Left colon (tissue), 2 donors: Measurements from ENCODE around the gene ZNF319. TPM values are rescaled to one million over a fixed set of nuclear protein-coding genes. Genes with fewer than 3 reads are reported as not detected.
"Not testable (repeated sequence)": the region's sequence is repeated elsewhere in the genome, so short reads cannot be mapped to it uniquely, and the experiment has no call there.

ENCODE experiments used
- ATAC-seq: fragments of 200-7000 bp; cut with Tn5 transposase; one replicate; pipeline ENCODE4 v1.9.1; 2020; ENCODE audit warnings: mild to moderate bottlenecking, moderate library complexity
- DNase-seq, 2 donors: peaks; one replicate each; pipeline ENCODE4 v3.0.0-alpha.2; 2020
- intact Hi-C, 2 donors: fragments of 100-400 bp; cut with DNase I in 1 of 2; cut with micrococcal nuclease in 1 of 2; formaldehyde crosslinking; loops; one replicate each; pipeline versions ENCODE4 v1.11.2 to v1.14.0; 2022; cut with DNase I, micrococcal nuclease
- total RNA-seq, 2 donors: library from RNA; stranded (reverse); fragmentation: NEBNext Ultra II Directional; extraction: Animal tissue kit (Norgen Biotek cat#: 25700); gene quantifications; one replicate each; pipeline ENCODE4 v1.2.1, GENCODE V29; 2021
- donor health status: DM: no; HTN: no; CAD: no.
- donor health status: DM: yes; HTN: yes; CAD: no.

Gene ZNF319
- total RNA-seq, 2 donors from 2014 or later: 5.0 to 7.9 TPM

DNA sequence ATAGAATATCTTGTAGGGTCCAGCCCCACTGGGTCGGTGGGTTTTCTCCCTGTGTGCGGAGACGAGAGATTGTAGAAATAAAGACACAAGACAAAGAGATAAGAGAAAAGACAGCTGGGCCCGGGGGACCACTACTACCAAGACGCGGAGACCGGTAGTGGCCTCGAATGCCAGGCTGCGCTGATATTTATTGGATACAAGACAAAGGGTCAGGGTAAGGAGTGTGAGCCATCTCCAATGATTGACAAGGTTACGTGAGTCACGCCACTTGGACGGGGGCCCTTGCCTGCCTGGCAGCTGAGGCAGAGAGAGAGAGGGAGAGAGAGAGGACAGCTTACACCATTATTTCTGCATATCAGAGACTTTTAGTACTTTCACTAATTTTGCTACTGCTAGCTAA lies 4.3 kb upstream of the ZNF319 start:
- ATAC-seq: not testable (repeated sequence)
- intact Hi-C loops: loop anchor here in 1 of 2 donors (5.0 kb wide), 1 partner anchor 107 kb away; no protein-coding TSS in a partner anchor

DNA sequence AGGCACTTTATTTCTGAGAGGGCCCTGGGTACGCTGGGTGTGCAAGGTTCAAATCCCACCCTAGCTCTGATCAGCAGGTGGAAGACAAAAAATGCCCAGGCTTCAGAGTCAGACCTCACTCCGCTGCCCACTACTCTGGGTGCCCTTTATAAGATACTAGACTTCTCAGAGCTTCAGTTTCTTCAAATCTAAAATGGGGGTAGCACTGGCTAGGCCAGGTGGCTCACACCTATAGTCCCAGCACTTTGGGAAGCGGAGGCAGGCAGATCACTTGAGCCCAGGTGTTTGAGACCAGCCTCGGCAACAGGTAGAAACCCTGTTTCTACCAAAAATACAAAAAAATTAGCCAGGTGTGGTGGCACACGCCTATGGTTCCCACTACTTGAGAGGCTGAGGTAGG lies 2.5 kb upstream of the ZNF319 start:
- ATAC-seq: no peak
- intact Hi-C loops: loop anchor here in 1 of 2 donors (5.0 kb wide), 1 partner anchor 106 kb away; no protein-coding TSS in a partner anchor
- no peak for DNase-seq

More for the DNA sequence above, 4.3 kb upstream of the ZNF319 start:
- not testable (repeated sequence) for DNase-seq

DNA sequence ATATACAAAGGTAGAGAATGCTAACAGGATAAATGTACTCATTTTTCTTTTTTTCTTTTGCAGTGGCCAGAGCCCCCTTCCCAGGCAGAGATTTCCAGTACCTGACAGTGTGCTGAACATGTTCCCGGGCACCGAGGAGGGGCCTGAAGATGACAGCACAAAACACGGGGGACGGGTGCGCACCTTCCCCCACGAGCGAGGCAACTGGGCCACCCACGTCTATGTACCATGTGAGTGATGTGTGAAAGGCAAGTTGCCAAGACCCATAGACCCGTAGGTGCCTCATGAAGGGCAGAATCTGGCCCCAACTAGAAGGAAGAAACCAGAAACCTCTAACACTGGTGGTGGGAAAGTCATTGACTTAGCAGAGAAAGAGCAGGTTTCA lies 1.9 kb upstream of the ZNF319 start:
- intact Hi-C loops: loop anchor here in 1 of 2 donors (5.0 kb wide), 1 partner anchor 105 kb away; no protein-coding TSS in a partner anchor
- no peak for DNase-seq
- no peak for ATAC-seq

DNA sequence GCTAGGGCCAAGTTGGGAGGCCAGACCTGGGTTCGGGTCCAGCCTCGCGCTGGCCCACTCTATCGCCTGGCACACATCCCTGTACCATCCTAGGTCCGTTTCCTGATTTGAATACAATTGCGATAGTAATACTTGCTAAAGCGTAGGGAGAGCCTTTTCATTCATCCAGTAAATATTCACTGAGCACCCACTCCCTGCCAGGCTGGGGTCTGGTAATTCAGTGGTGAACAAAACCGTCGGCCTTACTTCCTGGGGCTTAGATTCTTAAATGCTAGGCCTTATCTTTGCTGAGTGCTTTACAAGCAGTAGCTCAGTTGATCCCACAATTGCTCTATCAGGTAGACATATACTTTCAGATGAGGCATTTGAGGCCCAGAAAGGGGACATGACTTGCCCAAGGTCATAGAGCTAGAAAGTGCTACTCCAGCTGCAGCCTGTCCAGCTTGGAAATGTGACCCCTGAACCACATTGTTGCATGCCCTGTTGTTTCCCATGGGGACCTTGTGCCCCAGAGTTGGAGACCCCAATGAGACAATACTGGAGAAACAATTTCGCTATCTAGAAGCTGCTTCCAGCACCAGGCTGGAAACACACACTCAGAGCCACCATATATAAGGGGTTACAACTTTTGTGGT lies 1.4 kb upstream of the ZNF319 start:
- no peak for ATAC-seq
- intact Hi-C loops: loop anchor here in 1 of 2 donors (5.0 kb wide), 1 partner anchor 105 kb away; no protein-coding TSS in a partner anchor
- DNase-seq: no peak

DNA sequence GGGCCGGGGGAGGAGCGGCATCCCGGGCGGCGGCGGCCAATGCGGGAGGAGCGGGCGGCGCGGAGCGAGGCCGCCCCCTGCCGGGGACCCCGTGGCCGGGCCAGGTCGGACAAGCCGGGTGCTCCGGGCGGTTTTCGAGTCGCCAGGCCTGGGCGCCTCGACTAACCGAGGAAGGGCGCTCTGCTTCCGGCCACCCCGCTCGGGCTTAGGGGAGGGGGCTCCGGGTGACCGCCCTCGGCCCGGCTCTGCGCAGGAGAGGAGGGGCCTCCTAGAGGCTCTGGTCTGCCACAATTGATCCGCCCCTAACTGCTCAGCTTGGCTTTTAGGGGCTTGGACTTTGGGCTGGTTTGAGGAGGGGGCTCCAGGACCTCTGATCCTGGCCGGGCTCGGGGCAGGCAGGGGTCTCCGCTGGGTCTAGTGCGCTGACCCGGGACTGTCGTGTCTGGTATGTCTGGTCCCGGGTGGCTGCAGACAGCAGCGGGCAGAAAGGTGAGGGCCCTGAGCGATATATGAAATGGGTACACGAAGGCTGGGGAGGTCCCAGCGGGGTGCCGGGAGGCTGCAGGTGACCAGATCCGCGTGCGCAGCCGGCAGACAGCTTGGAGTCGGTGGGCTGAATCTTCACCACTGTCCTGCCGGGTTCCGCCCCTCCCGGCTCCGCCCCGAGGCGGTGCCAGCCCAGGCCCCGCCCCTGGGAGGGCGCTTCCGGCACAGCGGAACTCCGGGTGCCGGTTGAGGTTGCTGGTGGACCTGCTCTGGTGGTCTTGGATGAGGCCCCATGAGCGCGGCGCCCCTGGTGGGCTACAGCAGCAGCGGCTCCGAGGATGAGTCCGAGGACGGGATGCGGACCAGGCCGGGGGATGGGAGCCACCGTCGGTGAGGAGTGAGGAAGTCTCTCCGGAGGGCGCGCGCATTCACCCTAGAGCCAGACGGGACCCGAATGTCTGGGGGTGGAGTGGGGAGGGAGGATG lies 519 bp upstream of the ZNF319 start, which contains the start of gene USB1:
USB1 (plus strand) TSS at position 702 of the 971 bp plus-strand sequence; CDS start at position 779, 77 bp downstream.
- peak; percentile 81 to 90 for DNase-seq
- intact Hi-C loops: loop anchor here in 1 of 2 donors (5.0 kb wide), 1 partner anchor 104 kb away; no protein-coding TSS in a partner anchor
- ATAC-seq: peak; percentile 90

DNA sequence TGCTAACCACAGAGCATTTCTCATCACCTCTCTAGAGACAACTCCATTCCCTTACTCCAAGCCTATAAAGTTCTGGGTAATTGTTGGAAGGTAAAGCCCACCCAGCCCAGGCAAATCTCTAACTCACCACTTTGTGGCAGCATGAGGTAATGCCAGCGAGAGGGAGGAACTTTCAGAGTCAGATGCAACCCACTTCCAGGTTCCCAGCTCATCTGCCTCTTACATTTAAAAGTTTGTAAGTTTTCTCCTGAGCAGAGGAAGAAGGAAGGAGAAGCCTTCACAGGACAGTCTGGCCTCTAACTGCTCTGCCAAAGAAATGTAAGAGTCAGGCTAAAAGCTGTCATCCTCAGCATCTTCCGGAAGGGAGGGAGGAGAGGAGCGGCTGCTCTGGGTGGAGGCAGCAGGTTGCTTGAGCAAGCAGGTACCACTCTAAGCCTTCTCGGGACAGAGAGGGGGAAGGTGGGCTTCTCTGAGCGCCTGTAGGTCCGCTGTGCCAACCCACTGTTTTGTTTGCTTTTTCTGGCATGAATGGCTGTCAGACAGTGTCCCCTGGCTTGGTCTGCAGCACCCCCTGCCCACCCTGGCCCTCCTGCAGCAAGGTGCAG lies 1.0 kb downstream of the ZNF319 start:
- no peak for DNase-seq

DNA sequence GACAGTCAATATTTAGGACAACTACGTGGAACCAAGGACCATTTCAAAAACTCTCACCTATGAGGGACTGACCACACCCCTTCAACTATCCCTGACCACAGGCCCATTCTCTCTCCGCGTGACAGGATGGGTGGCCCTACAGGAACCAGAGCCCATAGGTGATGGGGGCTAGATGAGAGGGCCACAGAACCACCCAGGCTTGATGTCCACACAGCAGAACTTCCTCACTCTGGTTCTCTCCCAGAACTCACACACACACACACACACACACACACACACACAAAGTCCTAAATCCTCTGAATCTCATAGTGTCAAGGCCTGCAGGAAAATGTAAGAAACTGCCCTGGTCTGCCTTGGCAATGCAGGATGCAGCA lies 1.5 kb downstream of the ZNF319 start:
- DNase-seq (no peak), ATAC-seq (no peak)
- intact Hi-C loops: loop anchor here (10.0 kb wide), 2 partner anchors 94 to 244 kb away; no protein-coding TSS in a partner anchor

More for the DNA sequence above, 1.0 kb downstream of the ZNF319 start:
- intact Hi-C loops: loop anchor here (10.0 kb wide), 2 partner anchors 95 to 245 kb away; no protein-coding TSS in a partner anchor
- ATAC-seq: no peak

DNA sequence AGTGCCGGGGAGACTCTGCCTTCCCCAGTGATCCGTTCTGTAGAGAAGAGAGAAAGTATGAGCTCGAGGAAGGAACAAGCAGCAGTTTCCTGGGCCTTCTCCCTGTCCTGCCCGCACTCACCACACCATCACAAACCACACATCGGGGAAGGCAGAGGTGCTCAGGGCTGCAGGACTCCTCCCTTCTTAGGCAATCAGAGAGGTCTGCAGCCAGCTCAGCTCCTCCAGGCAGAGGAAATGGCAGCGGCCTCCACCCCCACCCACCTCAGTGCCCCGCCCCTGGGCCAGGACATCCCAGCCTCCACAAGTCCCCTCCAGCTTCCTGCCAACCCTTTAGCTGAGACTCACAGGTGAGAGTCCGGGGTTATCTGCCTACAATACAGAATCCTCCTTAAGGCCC lies 2.0 kb downstream of the ZNF319 start:
- intact Hi-C loops: loop anchor here (10.0 kb wide), 2 partner anchors 94 to 244 kb away; no protein-coding TSS in a partner anchor
- DNase-seq (peak; percentile 49), ATAC-seq (no peak)

DNA sequence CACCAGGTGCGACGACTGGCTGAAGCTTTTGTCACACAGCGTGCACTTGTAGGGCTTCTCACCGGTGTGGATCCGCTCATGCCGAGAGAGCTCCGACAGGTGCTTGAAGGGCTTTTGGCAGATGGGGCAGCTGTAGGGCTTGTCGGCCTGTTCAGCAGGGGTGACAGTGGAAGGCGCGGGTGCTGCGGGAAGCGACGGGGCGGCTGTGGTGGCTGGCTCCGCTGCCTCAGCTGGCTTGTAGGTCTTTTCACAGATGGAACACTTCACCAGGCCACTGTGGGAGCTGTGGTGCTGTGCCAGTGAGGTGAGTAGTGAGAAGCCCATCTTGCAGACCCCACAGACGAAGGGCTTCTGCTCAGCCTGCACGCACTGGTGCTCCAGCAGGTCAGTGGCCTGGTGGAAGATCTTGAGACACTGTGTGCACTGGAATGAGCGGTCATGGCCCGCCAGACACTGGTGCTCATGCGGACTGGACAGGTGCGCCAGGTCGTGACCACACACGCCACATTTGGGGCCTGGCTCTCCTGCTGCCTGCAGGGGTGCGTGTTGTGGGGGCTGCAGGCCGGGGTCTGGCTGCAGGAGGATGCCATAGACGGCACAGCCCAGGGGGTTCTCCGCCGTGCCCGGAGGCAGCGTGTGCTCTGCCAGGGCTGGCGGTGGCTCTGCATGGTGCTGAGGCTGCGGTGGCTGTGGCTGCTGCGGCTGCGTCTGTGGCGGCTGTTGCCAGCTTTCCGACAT lies 2.8 kb downstream of the ZNF319 start:
- intact Hi-C loops: loop anchor here (10.0 kb wide), 2 partner anchors 93 to 243 kb away; no protein-coding TSS in a partner anchor
- no peak for ATAC-seq

DNA sequence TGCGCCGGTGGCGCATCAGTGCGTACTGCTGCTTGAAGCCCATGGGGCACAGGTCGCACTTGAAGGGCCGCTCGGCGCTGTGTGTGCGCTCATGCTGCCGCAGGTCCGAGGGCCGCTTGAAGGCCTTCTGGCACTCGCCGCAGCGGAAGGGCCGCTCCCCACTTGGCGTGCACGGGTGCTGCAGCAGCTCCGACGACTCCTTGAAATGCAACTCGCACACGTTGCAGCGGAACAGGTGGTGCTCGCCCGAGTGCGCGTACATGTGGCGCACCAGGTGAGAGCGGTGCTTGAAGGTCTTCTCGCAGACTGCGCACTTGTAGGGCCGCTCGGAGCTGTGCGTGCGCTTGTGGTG lies 3.3 kb downstream of the ZNF319 start:
- DNase-seq (no peak), ATAC-seq (no peak)
- intact Hi-C loops: loop anchor here (10.0 kb wide), 2 partner anchors 92 to 242 kb away; no protein-coding TSS in a partner anchor

More for the DNA sequence above, 2.8 kb downstream of the ZNF319 start:
- DNase-seq: no peak

DNA sequence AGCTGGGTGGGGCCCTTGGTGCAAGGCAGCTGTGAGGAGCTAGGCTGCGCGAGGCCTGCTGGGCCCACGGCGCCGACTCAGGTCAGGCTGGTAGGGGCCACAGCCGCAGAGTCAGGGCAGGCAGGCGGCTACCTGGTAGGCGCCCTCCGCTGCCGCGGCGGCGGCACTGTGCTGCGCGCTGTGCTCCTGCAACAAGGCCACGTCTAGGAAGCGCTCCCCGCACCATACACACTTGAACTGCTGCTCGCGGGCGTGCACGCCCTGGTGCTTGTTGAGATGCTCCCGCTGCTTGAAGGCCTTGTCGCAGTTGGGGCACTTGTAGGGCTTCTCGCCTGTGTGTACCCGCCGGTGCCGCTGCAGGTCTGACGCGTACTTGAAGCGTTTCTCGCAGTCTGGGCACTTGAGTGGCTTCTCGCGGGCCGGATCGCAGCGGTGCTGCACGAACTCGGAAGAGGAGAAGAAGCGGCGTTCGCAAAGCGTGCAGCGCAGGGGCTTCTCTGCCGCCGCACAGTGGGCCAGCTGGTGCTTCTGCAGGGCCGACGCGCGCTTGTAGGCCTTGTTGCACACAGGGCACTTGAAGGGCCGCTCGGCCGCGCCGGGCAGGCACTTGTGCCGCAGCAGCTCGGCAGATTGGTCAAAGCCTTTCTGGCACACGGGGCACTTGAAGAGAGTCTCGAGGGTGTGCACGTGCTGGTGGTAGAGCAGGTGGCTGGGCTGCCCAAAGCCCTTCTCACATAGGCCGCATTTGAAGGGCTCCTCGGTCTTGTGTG lies 3.9 kb downstream of the ZNF319 start:
- DNase-seq (no peak), ATAC-seq (no peak)
- intact Hi-C loops: loop anchor here (10.0 kb wide), 2 partner anchors 92 to 242 kb away; no protein-coding TSS in a partner anchor

DNA sequence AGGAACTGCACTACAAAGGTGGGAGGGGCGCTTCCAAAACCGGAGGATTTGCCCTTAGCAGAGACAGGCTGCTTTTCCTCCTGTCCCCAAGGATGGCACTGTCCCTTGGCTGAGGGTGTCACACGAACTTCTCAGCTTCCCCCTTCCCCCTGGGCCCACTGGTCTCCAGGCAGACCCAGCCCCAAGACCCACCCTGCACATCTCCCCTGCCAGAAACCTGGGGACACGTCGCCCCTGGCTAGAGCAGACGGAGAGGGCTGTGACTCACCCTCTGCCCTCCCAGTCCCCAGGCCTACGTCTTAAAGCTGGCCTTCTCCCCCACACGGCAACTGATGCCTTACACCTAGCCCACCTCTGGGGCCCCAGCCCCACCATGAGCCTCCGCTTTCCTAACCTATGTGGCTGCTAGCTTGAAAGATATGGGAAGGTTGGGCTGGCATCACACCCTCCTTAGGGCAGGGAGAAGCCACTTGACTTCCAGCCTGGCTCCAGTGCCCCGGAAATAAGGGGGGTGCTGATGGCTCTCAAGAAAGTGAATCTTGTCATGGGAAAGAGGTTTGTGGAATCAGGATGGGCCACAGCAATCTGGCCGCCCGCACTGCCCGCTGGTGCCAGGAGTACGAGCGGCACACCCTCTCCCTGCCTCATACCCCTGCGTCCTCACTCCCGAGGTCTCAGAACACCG lies 4.6 kb downstream of the ZNF319 start:
- intact Hi-C loops: loop anchor here (10.0 kb wide), 2 partner anchors 91 to 241 kb away; no protein-coding TSS in a partner anchor
- no peak for ATAC-seq
- DNase-seq: no peak

DNA sequence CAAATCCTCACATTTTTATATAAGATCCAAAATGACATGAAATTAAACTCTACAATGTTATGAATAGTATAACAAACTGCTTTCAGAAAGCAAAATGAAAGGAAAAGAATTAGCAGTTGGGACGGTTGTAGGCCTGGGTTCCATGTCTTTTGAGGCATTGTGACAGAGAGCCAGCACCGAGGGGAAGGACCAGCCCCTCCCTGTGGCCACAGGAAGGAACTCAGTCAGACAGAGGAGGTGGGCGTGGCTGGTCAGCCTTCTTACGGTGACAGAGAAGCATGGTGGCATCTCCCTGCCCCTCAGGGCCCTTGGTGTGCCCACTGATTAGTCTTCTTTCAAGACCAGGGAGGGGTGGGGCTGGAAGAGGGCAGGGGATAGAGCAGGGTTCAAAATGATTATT lies 5.7 kb downstream of the ZNF319 start:
- peak; percentile 76 for ATAC-seq
- intact Hi-C loops: loop anchor here (10.0 kb wide), 2 partner anchors 90 to 240 kb away; no protein-coding TSS in a partner anchor
- peak; percentile 45 to 67 for DNase-seq

DNA sequence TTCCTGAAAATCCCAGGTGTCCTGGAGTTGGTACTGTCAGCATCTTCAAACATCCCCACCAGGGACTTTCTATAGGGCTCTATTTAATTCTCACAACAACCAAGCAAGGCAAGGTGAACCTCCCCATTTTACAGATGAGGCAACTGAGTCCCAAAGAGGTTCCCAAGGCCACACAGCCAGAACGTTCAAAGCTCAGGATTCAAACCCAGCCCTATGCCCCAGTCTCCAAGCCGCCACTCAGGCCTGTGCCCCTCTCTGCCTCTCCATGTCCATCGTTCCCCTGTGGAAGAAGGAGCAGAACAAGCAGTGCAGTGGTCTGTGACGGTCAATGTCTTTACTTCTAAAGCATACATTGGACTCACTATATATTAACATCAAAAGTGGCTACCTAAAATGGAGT lies 6.1 kb downstream of the ZNF319 start:
- DNase-seq: no peak
- ATAC-seq: no peak
- intact Hi-C loops: loop anchor here (10.0 kb wide), 2 partner anchors 90 to 240 kb away; no protein-coding TSS in a partner anchor

DNA sequence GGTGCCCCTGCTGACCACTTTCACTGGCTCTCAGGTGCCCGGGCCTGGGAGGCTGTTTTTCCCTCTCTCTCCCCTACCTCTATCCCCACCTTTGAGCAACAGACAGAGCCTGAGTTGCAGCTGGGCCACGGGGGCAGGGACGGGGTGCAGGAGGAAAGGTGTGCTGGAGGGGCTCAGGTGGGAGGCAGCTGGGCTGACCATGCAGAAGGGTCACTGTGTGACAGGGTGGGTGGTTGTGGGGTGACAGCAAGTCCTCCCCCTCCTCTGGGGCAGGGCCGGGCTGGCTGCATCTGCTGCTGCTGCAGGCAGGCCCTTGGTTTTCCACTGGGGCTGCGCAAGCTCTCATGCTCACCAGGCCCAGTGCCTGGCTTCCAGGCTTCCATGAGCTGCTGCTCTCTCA lies 6.6 kb downstream of the ZNF319 start:
- DNase-seq: no peak
- no peak for ATAC-seq
- intact Hi-C loops: loop anchor here (10.0 kb wide), 2 partner anchors 89 to 239 kb away; no protein-coding TSS in a partner anchor

DNA sequence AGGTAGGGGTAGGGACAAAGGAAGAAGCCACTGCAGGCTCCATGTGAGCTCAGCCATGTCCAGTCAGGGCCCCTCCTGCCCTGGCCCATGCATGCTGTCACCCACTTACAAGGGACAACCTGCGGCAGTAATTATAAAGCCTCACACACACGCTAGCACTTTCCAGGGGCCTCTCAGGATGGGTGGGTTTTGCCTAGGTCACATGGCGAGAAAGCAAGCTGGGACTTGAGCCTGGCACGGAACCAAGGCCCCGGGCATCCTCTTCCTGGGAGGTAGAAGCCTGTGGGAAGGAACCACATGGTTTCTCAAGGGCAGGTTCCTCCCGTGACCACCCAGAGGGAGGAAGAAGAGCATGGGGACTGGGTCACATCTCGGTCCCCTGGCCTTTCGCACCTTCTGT lies 7.0 kb downstream of the ZNF319 start:
- ATAC-seq (no peak), DNase-seq (no peak)
- intact Hi-C loops: loop anchor here (10.0 kb wide), 2 partner anchors 89 to 239 kb away; no protein-coding TSS in a partner anchor
